Measurements from ENCODE around the gene MIOX.

GRCh38 chr22:50445071-50445879 is 41.4 kb upstream of the MIOX start:
- TF ChIP-seq CTCF (conservative IDR thresholded peaks at IDR 0.05) (no peak), EZH2 (IDR thresholded peaks at IDR 0.05; ENCODE audit: low read depth) (no peak)

Data from PC-9 (cell line).